Measurements from ENCODE around the gene MAGEA8. TPM values are rescaled to one million over a fixed set of nuclear protein-coding genes. Genes with fewer than 3 reads are reported as not detected.

MAGEA8 gene
- total and polyA plus RNA-seq, 2 donors (not counting 1 experiment from before 2014, with no cell fraction given) = not detected

- Histone ChIP-seq H3K27ac (ENCODE audit: insufficient read depth, low read length) (no peak overlapping the region), H3K79me2 (ENCODE audit: control insufficient read depth, insufficient read depth, low read length) (no peaks in the 10 kb centered on the region), H3K9me3 (ENCODE audit: control insufficient read depth, insufficient read depth, low read depth, low read length) (no peaks in the 10 kb centered on the region), H3K27me3 (ENCODE audit: control insufficient read depth, insufficient read depth, low read length) (no peaks in the 10 kb centered on the region), H2AFZ (ENCODE audit: low read length) (no peak overlapping the region), H3K4me2 (ENCODE audit: extremely low read depth, insufficient read depth, low read length) (no peak overlapping the region), H3K9ac (ENCODE audit: insufficient read depth, low read length) (no peak overlapping the region), H3K4me1 (ENCODE audit: control insufficient read depth, extremely low read depth, insufficient read depth, low read length) (no peaks in the 10 kb centered on the region), H4K20me1 (ENCODE audit: control insufficient read depth, extremely low read depth, insufficient read depth, low read length) (no peaks in the 10 kb centered on the region), H3K4me3 (replicated peaks in 1 of 4; ENCODE audit: control extremely low read depth in 1 of 4, insufficient read depth in 1 of 4, low read depth in 3 of 4, low read length in 4 of 4) (no peak overlapping the region), H3K36me3 (ENCODE audit: control insufficient read depth, insufficient read depth, low read length) (no peaks in the 10 kb centered on the region)
- no peak for TF ChIP-seq CTCF (conservative IDR thresholded peaks at IDR 0.05 in 1 of 2, IDR thresholded peaks at IDR 0.05 in 1 of 2; ENCODE audit: low read depth in 1 of 2, low read length in 2 of 2)
- TF ChIP-seq EZH2 (IDR thresholded peaks at IDR 0.05; ENCODE audit: low read length, missing control alignments) = no peak
- no peak for DNase-seq (ENCODE audit: low read depth in 2 of 2)
Observed at GRCh38 chrX:149849787-149850186, 31.2 kb upstream of the MAGEA8 start.

- Histone ChIP-seq H3K4me2 (ENCODE audit: extremely low read depth, insufficient read depth, low read length) (no peak overlapping the region), H3K27ac (ENCODE audit: insufficient read depth, low read length) (no peak overlapping the region), H3K79me2 (ENCODE audit: control insufficient read depth, insufficient read depth, low read length) (no peaks in the 10 kb centered on the region), H4K20me1 (ENCODE audit: control insufficient read depth, extremely low read depth, insufficient read depth, low read length) (no peaks in the 10 kb centered on the region), H3K4me1 (ENCODE audit: control insufficient read depth, extremely low read depth, insufficient read depth, low read length) (no peaks in the 10 kb centered on the region), H3K27me3 (ENCODE audit: control insufficient read depth, insufficient read depth, low read length) (no peaks in the 10 kb centered on the region), H3K4me3 (replicated peaks in 1 of 4; ENCODE audit: control extremely low read depth in 1 of 4, insufficient read depth in 1 of 4, low read depth in 3 of 4, low read length in 4 of 4) (no peak overlapping the region), H3K36me3 (ENCODE audit: control insufficient read depth, insufficient read depth, low read length) (no peaks in the 10 kb centered on the region), H3K9me3 (ENCODE audit: control insufficient read depth, insufficient read depth, low read depth, low read length) (no peaks in the 10 kb centered on the region), H3K9ac (ENCODE audit: insufficient read depth, low read length) (no peak overlapping the region), H2AFZ (ENCODE audit: low read length) (no peak overlapping the region)
- no peak for DNase-seq (ENCODE audit: low read depth in 2 of 2)
- no peak for TF ChIP-seq EZH2 (IDR thresholded peaks at IDR 0.05; ENCODE audit: low read length, missing control alignments)
- TF ChIP-seq CTCF (conservative IDR thresholded peaks at IDR 0.05 in 1 of 2, IDR thresholded peaks at IDR 0.05 in 1 of 2; ENCODE audit: low read depth in 1 of 2, low read length in 2 of 2) = no peak
Observed at GRCh38 chrX:149851864-149852263, 29.1 kb upstream of the MAGEA8 start.

GRCh38 chrX:149853925-149854324 lies 27.1 kb upstream of the MAGEA8 start:
- Histone ChIP-seq H3K79me2 (ENCODE audit: control insufficient read depth, insufficient read depth, low read length) (no peaks in the 10 kb centered on the region), H3K27ac (ENCODE audit: insufficient read depth, low read length) (no peak overlapping the region), H2AFZ (ENCODE audit: low read length) (no peak overlapping the region), H3K4me2 (ENCODE audit: extremely low read depth, insufficient read depth, low read length) (no peak overlapping the region), H3K27me3 (ENCODE audit: control insufficient read depth, insufficient read depth, low read length) (no peaks in the 10 kb centered on the region), H3K9me3 (ENCODE audit: control insufficient read depth, insufficient read depth, low read depth, low read length) (no peaks in the 10 kb centered on the region), H3K36me3 (ENCODE audit: control insufficient read depth, insufficient read depth, low read length) (no peaks in the 10 kb centered on the region), H3K4me3 (replicated peaks in 1 of 4; ENCODE audit: control extremely low read depth in 1 of 4, insufficient read depth in 1 of 4, low read depth in 3 of 4, low read length in 4 of 4) (no peak overlapping the region), H4K20me1 (ENCODE audit: control insufficient read depth, extremely low read depth, insufficient read depth, low read length) (no peaks in the 10 kb centered on the region), H3K9ac (ENCODE audit: insufficient read depth, low read length) (no peak overlapping the region), H3K4me1 (ENCODE audit: control insufficient read depth, extremely low read depth, insufficient read depth, low read length) (no peaks in the 10 kb centered on the region)
- TF ChIP-seq EZH2 (IDR thresholded peaks at IDR 0.05; ENCODE audit: low read length, missing control alignments) (no peak), CTCF (conservative IDR thresholded peaks at IDR 0.05 in 1 of 2, IDR thresholded peaks at IDR 0.05 in 1 of 2; ENCODE audit: low read depth in 1 of 2, low read length in 2 of 2) (no peak)
- DNase-seq (ENCODE audit: low read depth in 2 of 2) = no peak
